ENCODE data around the gene LUM.

DNA sequence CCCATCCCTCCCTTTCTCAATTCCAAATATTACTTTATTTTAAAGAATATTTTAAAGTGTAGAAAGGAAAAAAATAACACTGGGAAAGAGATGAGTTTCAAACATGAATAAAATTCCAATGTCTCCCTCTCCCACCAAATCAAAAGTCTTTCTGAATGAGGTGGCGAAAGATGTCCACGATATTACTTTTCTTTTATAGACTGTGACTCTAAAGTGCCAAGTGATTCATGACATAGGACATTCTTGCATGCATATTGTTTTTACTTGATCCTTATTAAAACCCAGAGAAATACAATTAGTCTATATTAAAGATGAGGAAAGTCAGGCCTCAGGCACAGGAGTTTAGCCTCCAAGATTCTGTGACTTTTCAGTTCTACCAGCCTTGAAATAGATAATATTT, 16.0 kb upstream of the LUM start:
- TF ChIP-seq CTCF (IDR thresholded peaks at IDR 0.05) (no peak), EP300 (IDR thresholded peaks at IDR 0.05) (no peak)
